Stomach (tissue), 4 donors: Measurements from ENCODE around the gene ERGIC2.

Source experiments
- EP300 ChIP-seq: sonication (generic); formaldehyde crosslinking; IDR thresholded peaks from one replicate; pipeline ENCODE4 v1.6.1; 2017; ENCODE audit warnings: antibody characterized with exemption
- POLR2A ChIP-seq, 4 donors: fragments of 450-650 bp; IDR thresholded peaks; one replicate each; pipeline ENCODE4 v1.6.1; 2016; ENCODE audit warnings: antibody characterized with exemption in 4 of 4, control low read depth in 2 of 4, mild to moderate bottlenecking in 1 of 4, moderate library complexity in 1 of 4
- TF ChIP-seq, protein P1 (sequence below), 7 experiments: fragments of 450-650 bp in 4 of 7; fragments of 200-600 bp in 3 of 7; sonication (generic) in 3 of 7; IDR thresholded peaks; one replicate each; pipeline ENCODE4 v1.5.1; 2016 to 2019; ENCODE audit warnings: antibody characterized with exemption in 7 of 7, control low read depth in 2 of 7, mild to moderate bottlenecking in 1 of 7

DNA sequence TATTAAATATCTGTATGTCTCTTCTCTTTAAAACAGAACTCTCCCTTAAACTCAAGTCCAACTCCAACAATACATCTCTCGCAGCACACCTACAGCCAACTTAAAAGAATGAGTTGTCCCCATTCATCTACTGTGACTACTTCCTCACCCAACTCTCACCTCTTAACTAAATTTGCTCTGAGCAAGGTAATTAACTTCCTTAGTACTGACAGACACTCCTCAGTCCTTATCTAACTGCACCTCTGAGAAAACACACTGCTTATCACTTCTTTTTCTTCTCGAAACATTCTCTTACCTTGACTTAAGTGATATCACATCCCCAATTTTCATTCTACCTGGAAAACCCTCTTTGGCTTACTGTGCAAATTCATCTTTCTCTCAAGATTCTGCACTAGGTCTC lies 7.0 kb downstream of the ERGIC2 start:
- TF ChIP-seq, protein P1, sequence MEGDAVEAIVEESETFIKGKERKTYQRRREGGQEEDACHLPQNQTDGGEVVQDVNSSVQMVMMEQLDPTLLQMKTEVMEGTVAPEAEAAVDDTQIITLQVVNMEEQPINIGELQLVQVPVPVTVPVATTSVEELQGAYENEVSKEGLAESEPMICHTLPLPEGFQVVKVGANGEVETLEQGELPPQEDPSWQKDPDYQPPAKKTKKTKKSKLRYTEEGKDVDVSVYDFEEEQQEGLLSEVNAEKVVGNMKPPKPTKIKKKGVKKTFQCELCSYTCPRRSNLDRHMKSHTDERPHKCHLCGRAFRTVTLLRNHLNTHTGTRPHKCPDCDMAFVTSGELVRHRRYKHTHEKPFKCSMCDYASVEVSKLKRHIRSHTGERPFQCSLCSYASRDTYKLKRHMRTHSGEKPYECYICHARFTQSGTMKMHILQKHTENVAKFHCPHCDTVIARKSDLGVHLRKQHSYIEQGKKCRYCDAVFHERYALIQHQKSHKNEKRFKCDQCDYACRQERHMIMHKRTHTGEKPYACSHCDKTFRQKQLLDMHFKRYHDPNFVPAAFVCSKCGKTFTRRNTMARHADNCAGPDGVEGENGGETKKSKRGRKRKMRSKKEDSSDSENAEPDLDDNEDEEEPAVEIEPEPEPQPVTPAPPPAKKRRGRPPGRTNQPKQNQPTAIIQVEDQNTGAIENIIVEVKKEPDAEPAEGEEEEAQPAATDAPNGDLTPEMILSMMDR (IDR thresholded peaks at IDR 0.05), result no peak
- TF ChIP-seq POLR2A (IDR thresholded peaks at IDR 0.05), result no peak
- no peak for TF ChIP-seq EP300
